RPMI7951 (cell line): ENCODE results near the gene FOXP3. TPM values are rescaled to one million over a fixed set of nuclear protein-coding genes. Genes with fewer than 3 reads are reported as not detected.
"Not testable (repeated sequence)": the region's sequence is repeated elsewhere in the genome, so short reads cannot be mapped to it uniquely, and the experiment has no call there.

Source experiments
- DNase-seq: peaks from one replicate; pipeline ENCODE4 v3.0.0-alpha.2; 2012; ENCODE audit warnings: low read depth
- total RNA-seq: library from RNA; depleted of rRNA; stranded (reverse); fragments of >200 nt; shearing (Covaris generic); gene quantifications from 2 replicates; pipeline ENCODE4 v1.2.3, GENCODE V29; 2014; rRNA removed

The FOXP3 gene
- total RNA-seq = not detected in 2 replicates

- no peak for DNase-seq
Measured at GRCh38 chrX:49264460-49264859, at the start of gene FOXP3. TSS of gene FOXP3 (minus strand) at chrX:49264710. CDS start at chrX:49258505, 6,205 bp downstream.

- no peak for DNase-seq
Measured at GRCh38 chrX:49312176-49312575, 47.7 kb upstream of the FOXP3 start.

- DNase-seq = no peak
Measured at GRCh38 chrX:49310371-49310770, 45.9 kb upstream of the FOXP3 start.

GRCh38 chrX:49309401-49309981 is 45.0 kb upstream of the FOXP3 start:
- DNase-seq = peak; percentile 43

GRCh38 chrX:49308604-49309269 is 44.2 kb upstream of the FOXP3 start:
- DNase-seq = peak; percentile 36

- not testable (repeated sequence) for DNase-seq
Measured at GRCh38 chrX:49307775-49308174, 43.3 kb upstream of the FOXP3 start.

GRCh38 chrX:49303346-49303745 is 38.8 kb upstream of the FOXP3 start, which contains the start of gene GAGE10:
TSS of gene GAGE10 (plus strand) at chrX:49303646. CDS start at chrX:49304860, 1,214 bp downstream.
- no peak for DNase-seq

GRCh38 chrX:49300703-49301102 is 36.2 kb upstream of the FOXP3 start:
- DNase-seq = no peak

- DNase-seq = not testable (repeated sequence)
Measured at GRCh38 chrX:49299293-49299692, 34.8 kb upstream of the FOXP3 start.

- no peak for DNase-seq
Measured at GRCh38 chrX:49292400-49293362, 28.2 kb upstream of the FOXP3 start.

GRCh38 chrX:49291615-49292337 is 27.3 kb upstream of the FOXP3 start:
- peak; percentile 57 for DNase-seq

GRCh38 chrX:49290215-49290614 is 25.7 kb upstream of the FOXP3 start:
- no peak for DNase-seq

GRCh38 chrX:49287665-49288064 is 23.2 kb upstream of the FOXP3 start:
- DNase-seq = no peak

- no peak for DNase-seq
Measured at GRCh38 chrX:49286581-49286980, 22.1 kb upstream of the FOXP3 start.

GRCh38 chrX:49286136-49286535 is 21.6 kb upstream of the FOXP3 start:
- no peak for DNase-seq

- no peak for DNase-seq
Measured at GRCh38 chrX:49284212-49284611, 19.7 kb upstream of the FOXP3 start.

- DNase-seq = peak; percentile 15
Measured at GRCh38 chrX:49282647-49283011, 18.1 kb upstream of the FOXP3 start.

GRCh38 chrX:49278081-49278480 is 13.6 kb upstream of the FOXP3 start:
- DNase-seq = no peak

- no peak for DNase-seq
Measured at GRCh38 chrX:49277535-49277830, 13.0 kb upstream of the FOXP3 start.

GRCh38 chrX:49276671-49277534 is 12.4 kb upstream of the FOXP3 start:
- no peak for DNase-seq

- no peak for DNase-seq
Measured at GRCh38 chrX:49276207-49276606, 11.7 kb upstream of the FOXP3 start.
